Osteocyte (in vitro differentiated cells): Measurements from ENCODE around the gene ZNF629. TPM values are rescaled to one million over a fixed set of nuclear protein-coding genes. Genes with fewer than 3 reads are reported as not detected.
A peak's percentile ranks its signal among the peaks of the same experiment; 100 is the strongest.

Experiments used
- DNase-seq: peaks from one replicate; pipeline ENCODE4 v3.0.0; 2021; ENCODE audit warnings: mixed read lengths; ENCODE audit not compliant: unreplicated experiment; ENCODE audit errors: extremely low spot score
- H3K27ac Mint-ChIP-seq: one replicate; pipeline ENCODE4 v1.8.0; 2021; ENCODE audit warnings: mild to moderate bottlenecking, mixed read lengths; ENCODE audit not compliant: unreplicated experiment
- H3K27me3 Mint-ChIP-seq: one replicate; pipeline ENCODE4 v1.8.0; 2021; ENCODE audit warnings: mixed read lengths; ENCODE audit not compliant: unreplicated experiment
- H3K36me3 Mint-ChIP-seq: one replicate; pipeline ENCODE4 v1.8.0; 2021; ENCODE audit warnings: mixed read lengths; ENCODE audit not compliant: unreplicated experiment
- H3K4me1 Mint-ChIP-seq: one replicate; pipeline ENCODE4 v1.8.0; 2021; ENCODE audit warnings: mixed read lengths; ENCODE audit not compliant: unreplicated experiment
- H3K4me3 Mint-ChIP-seq: one replicate; pipeline ENCODE4 v1.8.0; 2021; ENCODE audit warnings: mild to moderate bottlenecking, moderate library complexity, mixed read lengths; ENCODE audit not compliant: unreplicated experiment
- H3K9me3 Mint-ChIP-seq: one replicate; pipeline ENCODE4 v1.8.0; 2021; ENCODE audit warnings: mixed read lengths; ENCODE audit not compliant: unreplicated experiment
- CTCF ChIP-seq: fragments of 200-600 bp; sonication (generic); IDR thresholded peaks from 2 replicates; pipeline ENCODE4 v1.5.0; 2021; ENCODE audit warnings: antibody characterized with exemption, mild to moderate bottlenecking, moderate library complexity
- total RNA-seq: library from RNA; stranded (reverse); gene quantifications from 2 replicates; pipeline ENCODE4 v1.2.1, GENCODE V29; 2021

Gene ZNF629
- total RNA-seq, 1 donor from 2014 or later, result 26.7 TPM

- Mint-ChIP-seq H3K27ac (no peak overlapping the region), H3K36me3 (peaks cover 11% of the 10 kb centered on the region), H3K4me3 (peak overlapping the region; percentile 72), H3K4me1 (peaks cover 17% of the 10 kb centered on the region), H3K9me3 (no peaks in the 10 kb centered on the region), H3K27me3 (no peaks in the 10 kb centered on the region)
- DNase-seq, result no peak
- no peak for TF ChIP-seq CTCF
Measured at GRCh38 chr16:30750876-30751465, 36.0 kb downstream of the ZNF629 start.

GRCh38 chr16:30750201-30750600, 36.8 kb downstream of the ZNF629 start:
- Mint-ChIP-seq H3K4me1 (peaks cover 17% of the 10 kb centered on the region), H3K27me3 (no peaks in the 10 kb centered on the region), H3K36me3 (peaks cover 10% of the 10 kb centered on the region), H3K9me3 (no peaks in the 10 kb centered on the region), H3K27ac (no peak overlapping the region), H3K4me3 (peak overlapping the region; percentile 72)
- TF ChIP-seq CTCF, result no peak
- DNase-seq, result no peak

- H3K36me3 Mint-ChIP-seq, result peaks cover 3% of the 10 kb centered on the region
- H3K4me3 Mint-ChIP-seq, result peak overlapping the region; percentile 90
- H3K4me1 Mint-ChIP-seq, result peaks cover 17% of the 10 kb centered on the region
- H3K27me3 Mint-ChIP-seq, result no peaks in the 10 kb centered on the region
- no peak for DNase-seq
- H3K9me3 Mint-ChIP-seq, result no peaks in the 10 kb centered on the region
- TF ChIP-seq CTCF, result no peak
- peak overlapping the region; percentile 80 for H3K27ac Mint-ChIP-seq
Measured at GRCh38 chr16:30748634-30749445, 38.2 kb downstream of the ZNF629 start.

GRCh38 chr16:30747799-30748633, 39.0 kb downstream of the ZNF629 start, which contains the start of gene PHKG2:
Gene PHKG2, plus strand, starts transcription at chr16:30748425. Its CDS starts 396 bp downstream, at chr16:30748821.
- Mint-ChIP-seq H3K27ac (peak within 1 kb of the TSS; percentile 90), H3K36me3 (peaks cover 7% of the 10 kb centered on the region), H3K4me3 (peak within 1 kb of the TSS; percentile 90), H3K4me1 (peaks cover 17% of the 10 kb centered on the region), H3K9me3 (no peaks in the 10 kb centered on the region), H3K27me3 (no peaks in the 10 kb centered on the region)
- DNase-seq, result peak; percentile 99
- no peak for TF ChIP-seq CTCF
